ENCODE measurements around the gene SMYD3.

Gene SMYD3

GRCh38 chr1:246155923-246156322, 351.2 kb downstream of the SMYD3 start:
- H3K36me3 ChIP-seq (ENCODE audit: insufficient read depth) = no peaks in the 10 kb centered on the region
- H3K27ac ChIP-seq = no peak overlapping the region
- no peak overlapping the region for H3K9ac ChIP-seq
- no peaks in the 10 kb centered on the region for H4K20me1 ChIP-seq (ENCODE audit: insufficient read depth)
- H3K4me2 ChIP-seq = no peak overlapping the region
- no peak for TF ChIP-seq CTCF (conservative IDR thresholded peaks at IDR 0.05; ENCODE audit: low read depth, low read length)
- no peaks in the 10 kb centered on the region for H3K27me3 ChIP-seq (ENCODE audit: insufficient read depth, low read depth)
- no peak overlapping the region for H2AFZ ChIP-seq (ENCODE audit: low read depth)
- H3K79me2 ChIP-seq (ENCODE audit: insufficient read depth, low read depth) = no peaks in the 10 kb centered on the region
- H3K4me3 ChIP-seq (IDR thresholded peaks at IDR 0.05; ENCODE audit: insufficient read depth, low read depth, low read length) = no peak overlapping the region
- H3K4me1 ChIP-seq (ENCODE audit: low read depth, poor library complexity, severe bottlenecking) = no peaks in the 10 kb centered on the region

- Histone ChIP-seq H3K4me3 (IDR thresholded peaks at IDR 0.05; ENCODE audit: insufficient read depth, low read depth, low read length) (no peak overlapping the region), H3K79me2 (ENCODE audit: insufficient read depth, low read depth) (no peaks in the 10 kb centered on the region), H2AFZ (ENCODE audit: low read depth) (no peak overlapping the region), H3K9ac (no peak overlapping the region), H3K27me3 (ENCODE audit: insufficient read depth, low read depth) (no peaks in the 10 kb centered on the region), H4K20me1 (ENCODE audit: insufficient read depth) (no peaks in the 10 kb centered on the region), H3K36me3 (ENCODE audit: insufficient read depth) (no peaks in the 10 kb centered on the region), H3K4me2 (no peak overlapping the region), H3K4me1 (ENCODE audit: low read depth, poor library complexity, severe bottlenecking) (no peaks in the 10 kb centered on the region), H3K27ac (no peak overlapping the region)
- no peak for TF ChIP-seq CTCF (conservative IDR thresholded peaks at IDR 0.05; ENCODE audit: low read depth, low read length)
Measured at GRCh38 chr1:246153796-246154212, 353.3 kb downstream of the SMYD3 start.

- Histone ChIP-seq H3K9ac (no peak overlapping the region), H3K27me3 (ENCODE audit: insufficient read depth, low read depth) (no peaks in the 10 kb centered on the region), H3K36me3 (ENCODE audit: insufficient read depth) (no peaks in the 10 kb centered on the region), H2AFZ (ENCODE audit: low read depth) (no peak overlapping the region), H3K4me2 (no peak overlapping the region), H3K79me2 (ENCODE audit: insufficient read depth, low read depth) (no peaks in the 10 kb centered on the region), H3K4me1 (ENCODE audit: low read depth, poor library complexity, severe bottlenecking) (no peaks in the 10 kb centered on the region), H3K27ac (no peak overlapping the region), H3K4me3 (IDR thresholded peaks at IDR 0.05; ENCODE audit: insufficient read depth, low read depth, low read length) (no peak overlapping the region), H4K20me1 (ENCODE audit: insufficient read depth) (no peaks in the 10 kb centered on the region)
- TF ChIP-seq CTCF (conservative IDR thresholded peaks at IDR 0.05; ENCODE audit: low read depth, low read length) = no peak
Measured at GRCh38 chr1:246152986-246153431, 354.1 kb downstream of the SMYD3 start.

GRCh38 chr1:246151796-246152434, 355.2 kb downstream of the SMYD3 start:
- no peak overlapping the region for H2AFZ ChIP-seq (ENCODE audit: low read depth)
- H3K27me3 ChIP-seq (ENCODE audit: insufficient read depth, low read depth) = no peaks in the 10 kb centered on the region
- no peaks in the 10 kb centered on the region for H3K4me1 ChIP-seq (ENCODE audit: low read depth, poor library complexity, severe bottlenecking)
- no peak overlapping the region for H3K9ac ChIP-seq
- no peak overlapping the region for H3K4me2 ChIP-seq
- H3K36me3 ChIP-seq (ENCODE audit: insufficient read depth) = no peaks in the 10 kb centered on the region
- no peaks in the 10 kb centered on the region for H3K79me2 ChIP-seq (ENCODE audit: insufficient read depth, low read depth)
- no peak overlapping the region for H3K4me3 ChIP-seq (IDR thresholded peaks at IDR 0.05; ENCODE audit: insufficient read depth, low read depth, low read length)
- H3K27ac ChIP-seq = no peak overlapping the region
- H4K20me1 ChIP-seq (ENCODE audit: insufficient read depth) = no peaks in the 10 kb centered on the region
- no peak for TF ChIP-seq CTCF (conservative IDR thresholded peaks at IDR 0.05; ENCODE audit: low read depth, low read length)
